ENCODE data around the gene BCORL1.
A peak's percentile ranks its signal among the peaks of the same experiment; 100 is the strongest.

BCORL1 gene

DNA sequence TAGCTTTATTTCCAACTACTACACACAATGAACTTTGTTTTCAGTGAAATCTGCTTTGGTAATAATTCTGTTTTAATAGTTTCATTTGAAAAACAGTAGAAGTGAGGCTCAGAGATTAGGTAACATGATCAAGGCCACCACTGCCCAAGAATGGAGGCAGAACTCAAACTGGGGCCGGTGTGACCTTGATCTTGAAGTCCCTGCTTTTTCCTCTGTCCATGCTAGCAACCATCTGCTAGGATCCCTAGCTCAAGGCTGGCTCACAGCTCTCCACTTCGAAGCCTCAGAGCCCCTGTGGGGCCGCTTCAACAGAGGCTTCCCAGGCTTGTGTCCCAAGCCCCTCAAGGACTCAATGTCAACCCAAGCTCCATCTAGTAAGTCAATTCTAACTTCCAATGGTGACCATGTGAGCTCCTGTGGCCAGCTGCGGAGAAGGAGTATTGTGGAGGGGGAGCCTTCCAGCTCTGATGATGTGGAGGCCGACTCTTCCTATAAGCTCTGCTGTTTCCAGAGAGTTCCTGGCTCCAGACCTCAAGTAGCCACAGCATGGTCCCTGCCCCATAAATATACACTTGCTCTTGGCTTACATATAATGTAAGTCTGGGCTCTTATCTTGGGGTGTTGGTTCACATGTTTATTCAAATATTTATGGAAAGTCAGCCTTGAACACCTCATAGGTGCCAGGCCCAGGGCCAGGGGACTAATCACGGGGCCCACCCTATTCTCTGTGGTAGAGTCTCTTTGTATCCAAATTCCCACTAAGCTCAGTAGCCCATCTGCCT lies 113.0 kb downstream of the BCORL1 start:
- no peak overlapping the region for H3K4me3 ChIP-seq (ENCODE audit: low read depth, low read length)
- TF ChIP-seq POLR2A (IDR thresholded peaks at IDR 0.05; ENCODE audit: extremely low read depth, insufficient read length): no peak
- no peak for TF ChIP-seq MYC (IDR thresholded peaks at IDR 0.05; ENCODE audit: low read depth, low read length)
- TF ChIP-seq, protein P1, sequence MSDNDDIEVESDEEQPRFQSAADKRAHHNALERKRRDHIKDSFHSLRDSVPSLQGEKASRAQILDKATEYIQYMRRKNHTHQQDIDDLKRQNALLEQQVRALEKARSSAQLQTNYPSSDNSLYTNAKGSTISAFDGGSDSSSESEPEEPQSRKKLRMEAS (IDR thresholded peaks at IDR 0.05; ENCODE audit: low read depth, low read length): no peak
- TF ChIP-seq, protein P2, sequence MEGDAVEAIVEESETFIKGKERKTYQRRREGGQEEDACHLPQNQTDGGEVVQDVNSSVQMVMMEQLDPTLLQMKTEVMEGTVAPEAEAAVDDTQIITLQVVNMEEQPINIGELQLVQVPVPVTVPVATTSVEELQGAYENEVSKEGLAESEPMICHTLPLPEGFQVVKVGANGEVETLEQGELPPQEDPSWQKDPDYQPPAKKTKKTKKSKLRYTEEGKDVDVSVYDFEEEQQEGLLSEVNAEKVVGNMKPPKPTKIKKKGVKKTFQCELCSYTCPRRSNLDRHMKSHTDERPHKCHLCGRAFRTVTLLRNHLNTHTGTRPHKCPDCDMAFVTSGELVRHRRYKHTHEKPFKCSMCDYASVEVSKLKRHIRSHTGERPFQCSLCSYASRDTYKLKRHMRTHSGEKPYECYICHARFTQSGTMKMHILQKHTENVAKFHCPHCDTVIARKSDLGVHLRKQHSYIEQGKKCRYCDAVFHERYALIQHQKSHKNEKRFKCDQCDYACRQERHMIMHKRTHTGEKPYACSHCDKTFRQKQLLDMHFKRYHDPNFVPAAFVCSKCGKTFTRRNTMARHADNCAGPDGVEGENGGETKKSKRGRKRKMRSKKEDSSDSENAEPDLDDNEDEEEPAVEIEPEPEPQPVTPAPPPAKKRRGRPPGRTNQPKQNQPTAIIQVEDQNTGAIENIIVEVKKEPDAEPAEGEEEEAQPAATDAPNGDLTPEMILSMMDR (IDR thresholded peaks at IDR 0.05; ENCODE audit: low read depth, low read length): no peak
- DNase-seq (ENCODE audit: low read depth): no peak

DNA sequence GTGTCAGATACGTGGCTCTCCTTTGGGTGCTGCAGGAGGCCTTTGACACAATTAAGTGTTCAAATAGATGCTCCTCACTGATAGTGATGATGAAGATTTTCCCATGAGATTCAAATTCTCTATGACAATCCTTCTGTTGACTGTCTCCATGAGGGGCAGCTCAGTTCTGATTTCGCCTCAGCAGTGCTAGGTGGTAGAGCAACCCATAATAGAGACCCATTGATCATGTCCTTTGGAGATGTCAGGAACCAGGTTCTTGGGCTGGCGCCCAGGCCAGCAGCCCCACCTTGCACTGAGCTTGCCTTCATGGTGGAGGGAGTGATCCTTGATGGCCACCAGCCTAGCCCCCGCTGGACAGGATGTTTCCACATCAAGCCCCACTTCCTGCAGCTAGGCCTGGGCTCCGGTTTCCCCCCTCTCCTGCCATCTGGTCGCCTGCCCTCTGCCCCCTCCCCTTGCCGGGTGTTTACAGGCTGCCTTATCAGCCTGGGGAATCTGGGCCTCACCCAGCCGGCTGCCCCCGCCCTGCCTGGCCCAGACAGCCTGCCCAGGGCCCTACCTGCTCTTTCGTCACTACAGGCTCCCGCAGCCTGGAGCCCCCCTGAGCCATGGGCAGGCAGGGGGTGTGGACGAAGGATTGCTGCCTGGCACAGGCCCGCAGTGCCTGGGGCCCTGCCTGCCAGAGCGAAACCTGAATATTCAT lies 115.2 kb downstream of the BCORL1 start:
- DNase-seq (ENCODE audit: low read depth): peak; percentile 80
- no peak overlapping the region for H3K4me3 ChIP-seq (ENCODE audit: low read depth, low read length)
- TF ChIP-seq POLR2A (IDR thresholded peaks at IDR 0.05; ENCODE audit: extremely low read depth, insufficient read length) (no peak), MYC (IDR thresholded peaks at IDR 0.05; ENCODE audit: low read depth, low read length) (no peak)
- TF ChIP-seq, protein P2 (IDR thresholded peaks at IDR 0.05; ENCODE audit: low read depth, low read length): no peak
- TF ChIP-seq, protein P1 (IDR thresholded peaks at IDR 0.05; ENCODE audit: low read depth, low read length): no peak

DNA sequence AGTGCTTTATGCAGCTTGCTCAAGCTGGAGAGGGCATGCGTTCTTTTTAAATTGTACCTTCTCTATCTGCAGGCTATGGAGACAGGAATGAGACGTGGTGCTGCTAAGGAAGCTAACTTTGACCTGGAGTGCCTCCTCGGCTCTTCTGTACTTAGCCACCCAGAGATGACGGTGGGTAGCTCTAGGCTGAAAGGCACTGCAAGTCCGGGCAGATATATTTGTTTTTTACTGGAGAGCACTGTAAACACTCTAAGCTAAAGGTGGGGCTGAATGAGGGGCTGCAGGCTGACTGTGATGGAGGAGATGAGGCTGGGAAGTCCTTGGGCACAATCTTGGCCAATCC lies 115.7 kb downstream of the BCORL1 start:
- H3K4me3 ChIP-seq (ENCODE audit: low read depth, low read length): no peak overlapping the region
- no peak for DNase-seq (ENCODE audit: low read depth)
- TF ChIP-seq, protein P1 (IDR thresholded peaks at IDR 0.05; ENCODE audit: low read depth, low read length): no peak
- TF ChIP-seq POLR2A (IDR thresholded peaks at IDR 0.05; ENCODE audit: extremely low read depth, insufficient read length) (no peak), MYC (IDR thresholded peaks at IDR 0.05; ENCODE audit: low read depth, low read length) (no peak)
- TF ChIP-seq, protein P2 (IDR thresholded peaks at IDR 0.05; ENCODE audit: low read depth, low read length): no peak

DNA sequence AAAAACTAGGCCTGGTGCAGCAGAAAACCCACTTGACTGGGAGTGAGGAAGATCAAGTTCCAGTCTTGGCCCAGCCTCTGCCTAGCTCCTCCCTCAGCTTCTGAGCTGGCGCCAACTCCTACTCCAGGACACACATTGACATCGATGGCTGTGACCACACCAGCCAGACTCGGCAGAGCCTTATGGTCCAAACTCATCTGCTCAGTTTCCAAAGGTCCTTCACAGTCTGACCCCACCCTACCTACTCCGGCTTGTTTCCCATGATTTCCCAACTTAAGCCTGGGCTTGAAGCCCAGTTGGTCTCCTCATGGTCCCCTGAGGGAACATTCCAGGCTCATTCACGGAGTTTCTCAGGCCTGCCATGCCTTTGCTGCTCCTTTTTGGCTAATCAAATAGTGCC lies 117.7 kb downstream of the BCORL1 start:
- H3K4me3 ChIP-seq (ENCODE audit: low read depth, low read length): no peak overlapping the region
- DNase-seq (ENCODE audit: low read depth): no peak

DNA sequence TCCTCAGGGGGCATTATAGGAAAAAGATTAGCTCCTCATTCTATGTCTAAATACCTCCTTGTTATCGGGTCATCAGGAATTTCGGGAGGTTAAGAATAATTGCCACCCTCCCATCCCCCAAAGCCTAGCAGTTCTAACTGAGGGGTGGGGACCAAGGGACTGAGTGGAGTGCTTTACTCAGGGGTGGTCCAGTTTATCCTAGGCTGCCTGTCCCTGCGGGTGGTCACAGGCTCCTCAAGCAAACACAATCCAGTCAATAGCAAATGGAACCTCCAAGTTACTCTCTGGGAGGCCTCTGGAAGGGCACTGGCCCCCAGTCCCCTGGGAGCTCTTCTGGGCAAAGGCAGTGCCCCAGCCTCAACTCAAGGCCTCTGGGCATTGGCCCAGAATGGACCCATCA lies 121.2 kb downstream of the BCORL1 start:
- H3K4me3 ChIP-seq (ENCODE audit: low read depth, low read length): no peak overlapping the region
- DNase-seq (ENCODE audit: low read depth): no peak
- no peak for TF ChIP-seq POLR2A (IDR thresholded peaks at IDR 0.05; ENCODE audit: extremely low read depth, insufficient read length)
- TF ChIP-seq, protein P1 (IDR thresholded peaks at IDR 0.05; ENCODE audit: low read depth, low read length): no peak
- TF ChIP-seq, protein P2 (IDR thresholded peaks at IDR 0.05; ENCODE audit: low read depth, low read length): no peak
- TF ChIP-seq MYC (IDR thresholded peaks at IDR 0.05; ENCODE audit: low read depth, low read length): no peak

More for the DNA sequence above, 117.7 kb downstream of the BCORL1 start:
- TF ChIP-seq, protein P2 (IDR thresholded peaks at IDR 0.05; ENCODE audit: low read depth, low read length): no peak
- TF ChIP-seq, protein P1 (IDR thresholded peaks at IDR 0.05; ENCODE audit: low read depth, low read length): no peak
- TF ChIP-seq POLR2A (IDR thresholded peaks at IDR 0.05; ENCODE audit: extremely low read depth, insufficient read length): no peak
- no peak for TF ChIP-seq MYC (IDR thresholded peaks at IDR 0.05; ENCODE audit: low read depth, low read length)

All from NB4 (cell line).